HepG2 (cell line): ENCODE results near the gene HSD17B8. TPM values are rescaled to one million over a fixed set of nuclear protein-coding genes. Genes with fewer than 3 reads are reported as not detected.

Experiments used
- ATF4 ChIP-seq, 2 experiments: fragments of 450-650 bp in 1 of 2; sonication (generic) in 1 of 2; formaldehyde crosslinking; IDR thresholded peaks; 2 replicates each; pipeline versions ENCODE4 v1.5.0 to v1.8.0; 2020 to 2022; ENCODE audit warnings: mild to moderate bottlenecking in 1 of 2, missing genetic modification reagents in 1 of 2
- EEA1 ChIP-seq: sonication (generic); formaldehyde crosslinking; IDR thresholded peaks from 2 replicates; pipeline ENCODE4 v1.5.1; 2020; ENCODE audit warnings: mild to moderate bottlenecking, missing genetic modification reagents, borderline replicate concordance
- HNRNPL ChIP-seq: fragments of 200-400 bp; formaldehyde crosslinking; IDR thresholded peaks from 2 replicates; pipeline ENCODE4 v1.6.1; 2017; ENCODE audit warnings: mild to moderate bottlenecking, low read depth, low read length
- HOXA9 ChIP-seq: sonication (generic); formaldehyde crosslinking; IDR thresholded peaks from 2 replicates; pipeline ENCODE4 v1.8.1; 2022; ENCODE audit warnings: missing genetic modification reagents, mild to moderate bottlenecking, moderate library complexity, borderline replicate concordance
- IRF1 ChIP-seq: sonication (generic); formaldehyde crosslinking; IDR thresholded peaks from 2 replicates; pipeline ENCODE4 v1.4.0; 2020; ENCODE audit warnings: low read depth, mild to moderate bottlenecking, missing genetic modification reagents
- JUN ChIP-seq: sonication (generic); formaldehyde crosslinking; IDR thresholded peaks from 2 replicates; pipeline ENCODE4 v1.4.0; 2020; ENCODE audit warnings: mild to moderate bottlenecking, missing genetic modification reagents
- KDM1A ChIP-seq: IDR thresholded peaks from 2 replicates; pipeline ENCODE4 v1.6.1; 2016; ENCODE audit warnings: missing compliant biosample characterization
- KLF16 ChIP-seq, 2 experiments: sonication (generic) in 1 of 2; formaldehyde crosslinking in 1 of 2; IDR thresholded peaks; 2 replicates each; pipeline versions ENCODE4 v1.6.1 to v1.8.0; 2016 to 2023; ENCODE audit warnings: missing genetic modification reagents in 2 of 2, missing compliant biosample characterization in 1 of 2
- KMT2B ChIP-seq: IDR thresholded peaks from 2 replicates; pipeline ENCODE4 v1.6.1; 2016; ENCODE audit warnings: missing genetic modification reagents, missing compliant biosample characterization
- LCORL ChIP-seq, 2 experiments: fragments of 450-650 bp in 1 of 2; sonication (generic) in 1 of 2; formaldehyde crosslinking in 1 of 2; IDR thresholded peaks; 2 replicates each; pipeline versions ENCODE4 v1.5.0 to v1.6.1; 2017 to 2020; ENCODE audit warnings: antibody characterized with exemption in 1 of 2, missing genetic modification reagents in 1 of 2
- NR2F1 ChIP-seq, 2 experiments: fragments of 450-650 bp in 1 of 2; formaldehyde crosslinking in 1 of 2; IDR thresholded peaks; 2 replicates each; pipeline versions ENCODE4 v1.5.0 to v1.6.1; 2016 to 2020; ENCODE audit warnings: mild to moderate bottlenecking in 1 of 2, missing compliant biosample characterization in 1 of 2, missing genetic modification reagents in 1 of 2, moderate library complexity in 1 of 2
- PPARG ChIP-seq: conservative IDR thresholded peaks from 2 replicates; pipeline ENCODE4 v1.6.1; 2016; ENCODE audit warnings: missing biosample characterization, missing genetic modification reagents
- RARA ChIP-seq: IDR thresholded peaks from 2 replicates; pipeline ENCODE4 v1.6.1; 2016; ENCODE audit warnings: missing genetic modification reagents, missing compliant biosample characterization
- REXO4 ChIP-seq: sonication (generic); formaldehyde crosslinking; IDR thresholded peaks from 2 replicates; pipeline ENCODE4 v1.8.0; 2022; ENCODE audit warnings: missing genetic modification reagents, mild to moderate bottlenecking, borderline replicate concordance
- RFXAP ChIP-seq: sonication (generic); formaldehyde crosslinking; IDR thresholded peaks from 2 replicates; pipeline ENCODE4 v1.4.0; 2020; ENCODE audit warnings: missing genetic modification reagents, borderline replicate concordance
- TAF15 ChIP-seq: fragments of 200-400 bp; formaldehyde crosslinking; IDR thresholded peaks from one replicate; pipeline ENCODE4 v1.6.1; 2018; ENCODE audit warnings: mild to moderate bottlenecking, low read depth, low read length; ENCODE audit not compliant: poor library complexity, severe bottlenecking
- USF2 ChIP-seq, 2 experiments: sonication (generic) in 1 of 2; formaldehyde crosslinking in 1 of 2; IDR thresholded peaks; 2 replicates each; pipeline versions ENCODE4 v1.5.1 to v1.6.1; 2011 to 2020; ENCODE audit warnings: borderline replicate concordance in 1 of 2, low read depth in 1 of 2, low read length in 1 of 2, mild to moderate bottlenecking in 1 of 2, missing genetic modification reagents in 1 of 2, moderate library complexity in 1 of 2
- ZNF274 ChIP-seq: sonication (generic); formaldehyde crosslinking; IDR thresholded peaks from 2 replicates; pipeline ENCODE4 v1.5.1; 2020; ENCODE audit warnings: mild to moderate bottlenecking, missing genetic modification reagents
- ZNF329 ChIP-seq: sonication (generic); formaldehyde crosslinking; IDR thresholded peaks from 2 replicates; pipeline ENCODE4 v1.9.0; 2021; ENCODE audit warnings: low read depth, mild to moderate bottlenecking, missing genetic modification reagents
- ZNF414 ChIP-seq: sonication (generic); formaldehyde crosslinking; IDR thresholded peaks from 2 replicates; pipeline ENCODE4 v1.5.0; 2020; ENCODE audit warnings: missing genetic modification reagents
- ZNF691 ChIP-seq: sonication (generic); formaldehyde crosslinking; IDR thresholded peaks from 2 replicates; pipeline ENCODE4 v1.4.0; 2020; ENCODE audit warnings: missing genetic modification reagents, low read depth, mild to moderate bottlenecking, borderline replicate concordance
- ZNF75D ChIP-seq: sonication (generic); formaldehyde crosslinking; IDR thresholded peaks from 2 replicates; pipeline ENCODE4 v1.8.1; 2023; ENCODE audit warnings: missing genetic modification reagents, mild to moderate bottlenecking, borderline replicate concordance
- ZSCAN22 ChIP-seq: sonication (generic); formaldehyde crosslinking; IDR thresholded peaks from 2 replicates; pipeline ENCODE4 v1.4.0; 2020; ENCODE audit warnings: mild to moderate bottlenecking, missing genetic modification reagents
- polyA plus RNA-seq, 8 experiments: library from polyadenylated mRNA; depleted of rRNA in 3 of 8; stranded (reverse) in 7 of 8; unstranded in 1 of 8; fragments of >200 nt; fragmentation: Illumina TruSeq in 4 of 8; extraction: Trizol in 4 of 8; gene quantifications; 2 replicates each; pipeline versions ENCODE4 v1.2.1 to v1.2.3, GENCODE V29; 2011 to 2016; ENCODE audit warnings: low read depth in 4 of 8, missing spikeins in 1 of 8, mixed read lengths in 1 of 8; ENCODE audit not compliant: insufficient read depth in 1 of 8
- total RNA-seq, 5 experiments: library from RNA; depleted of rRNA; stranded (reverse); fragments of >200 nt; fragmentation: Illumina TruSeq; extraction: Trizol; gene quantifications; 2 replicates each; pipeline ENCODE4 v1.2.3, GENCODE V29; 2016; ENCODE audit warnings: low read depth in 1 of 5

HSD17B8 gene
- total and polyA plus RNA-seq, 2 of the 13 experiments (the other 11 are each of a cell fraction or from before 2014, with no cell fraction given), result 12.6 to 20.1 TPM

- no peak for TF ChIP-seq USF2 (IDR thresholded peaks at IDR 0.05; ENCODE audit: low read depth, low read length)
- peak; percentile 54; the same call in 1 of the 2 replicates for TF ChIP-seq USF2 (CRISPR knock-in tag; IDR thresholded peaks at IDR 0.05; ENCODE audit: borderline replicate concordance)
- TF ChIP-seq ZNF329 (CRISPR knock-in tag), result no peak
- peak; percentile 94 for TF ChIP-seq TAF15
- no peak for TF ChIP-seq HNRNPL
- peak; percentile 76 for TF ChIP-seq RARA (CRISPR knock-in tag)
- TF ChIP-seq HOXA9 (CRISPR knock-in tag), result 0 out of 2 replicates have a peak, but pooled peaks have one; percentile 72
- peak; percentile 49; the same call in 1 of the 2 replicates for TF ChIP-seq ZNF414 (CRISPR knock-in tag)
- no peak for TF ChIP-seq RFXAP (CRISPR knock-in tag)
- TF ChIP-seq IRF1 (CRISPR knock-in tag), result 0 out of 2 replicates have a peak, but pooled peaks have one; percentile 6
- TF ChIP-seq ZSCAN22, result peak; percentile 56; the same call in 1 of the 2 replicates
- TF ChIP-seq ZNF75D, result no peak
- 0 out of 2 replicates have a peak, but pooled peaks have one; percentile 47 for TF ChIP-seq EEA1
- peak in 1 of 2 experiments; percentile 54; a peak in 2 of 4 replicates for TF ChIP-seq NR2F1 (CRISPR knock-in tag; IDR thresholded peaks at IDR 0.05)
- no peak for TF ChIP-seq KDM1A (CRISPR knock-in tag)
- TF ChIP-seq ZNF274 (CRISPR knock-in tag), result no peak
- TF ChIP-seq REXO4 (CRISPR knock-in tag), result no peak
- no peak; a peak in 2 of 4 replicates for TF ChIP-seq ATF4 (CRISPR knock-in tag; IDR thresholded peaks at IDR 0.05)
- TF ChIP-seq ZNF691 (CRISPR knock-in tag), result peak; percentile 69; the same call in 1 of the 2 replicates
- peak; percentile 15; the same call in 1 of the 2 replicates for TF ChIP-seq KMT2B (CRISPR knock-in tag)
- peak; percentile 34 for TF ChIP-seq PPARG (CRISPR knock-in tag)
- TF ChIP-seq LCORL (IDR thresholded peaks at IDR 0.05), result no peak
- TF ChIP-seq LCORL (CRISPR knock-in tag; IDR thresholded peaks at IDR 0.05), result peak; percentile 77; the same call in 1 of the 2 replicates
- TF ChIP-seq KLF16 (CRISPR knock-in tag; IDR thresholded peaks at IDR 0.05), result peak; percentile 22 to 89; a peak in 2 of 4 replicates
- TF ChIP-seq JUN, result 0 out of 2 replicates have a peak, but pooled peaks have one; percentile 14
Measured at GRCh38 chr6:33199687-33200218, 4.7 kb upstream of the HSD17B8 start (continued).
